Heart left ventricle (tissue), 13 donors: ENCODE results near the gene ZNF738.

Experiments
- CTCF ChIP-seq, 12 donors: fragments of 200-600 bp; sonication (generic) in 4 of 12; IDR thresholded peaks; one replicate each; pipeline versions ENCODE4 v1.5.0 to v1.8.0; 2018 to 2022; ENCODE audit warnings: antibody characterized with exemption in 12 of 12, mild to moderate bottlenecking in 5 of 12
- POLR2A ChIP-seq, 2 donors: fragments of 450-650 bp; IDR thresholded peaks; one replicate each; pipeline ENCODE4 v1.6.1; 2017; ENCODE audit warnings: antibody characterized with exemption in 2 of 2, mild to moderate bottlenecking in 2 of 2, moderate library complexity in 2 of 2
- donor health status: ischemic (EF 13 %, LVEDD 7.1; RV severe dilation, severe dysfunction).
- donor health status: DM: no; HTN: yes; CAD: no.
- donor health status: DM: no; HTN: no; CAD: no.
- donor health status: ischemic (EF 25% LVEDD 6.9; RV normal size, moderate dysfunction).
- donor health status: ischemic (EF 25% LVEDD 5.7; RV mildly dilated, moderate dysfunction).
- donor health status: ischemic (EF 35%, LVEDD 5.7; RV mildly dilated, moderate dysfunction).
- donor health status: nonischemic (EF 11% LVEDD 7.7; RV severe dilation, severe dysfunction).
- donor health status: DM: yes; HTN: yes; CAD: no.
- donor health status: PGD.
- donor health status: ischemic (EF 29% LVEDD 5.4; RV normal size, mild dysfunction).
- donor health status: nonischemic (EF 23%, LVEDD 6.1; RV moderate dilation, normal function).

- TF ChIP-seq CTCF (IDR thresholded peaks at IDR 0.05), result no peak
- TF ChIP-seq POLR2A (IDR thresholded peaks at IDR 0.05), result no peak
These were observed 37.7 kb upstream of the ZNF738 start for GRCh38 chr19:21321134-21321533.
